GM10248 (cell line): Measurements from ENCODE around the gene BBIP1.

ENCODE experiments used
- CTCF ChIA-PET: fragments of 300-600 bp; sonication (Branson Sonifier 250); formaldehyde crosslinking; extraction: SDS; loops from one replicate; lab custom pipeline; 2021; ENCODE audit warnings: antibody characterized with exemption; lab: Yijun Ruan, JAX
- POLR2A ChIA-PET: fragments of 350-650 bp; sonication (Branson Sonifier 250); formaldehyde crosslinking; extraction: SDS; loops from one replicate; lab custom pipeline; 2020; ENCODE audit warnings: antibody characterized with exemption; lab: Yijun Ruan, JAX
- DNase-seq: peaks from one replicate; pipeline ENCODE4 v3.0.0; 2012; ENCODE audit errors: extremely low spot score
- CTCF ChIP-seq: IDR thresholded peaks from 2 replicates; pipeline ENCODE4 v1.5.1; 2012; ENCODE audit warnings: mild to moderate bottlenecking, low read depth; ENCODE audit errors: extremely low read depth, missing control alignments, control extremely low read depth

Gene BBIP1

DNA sequence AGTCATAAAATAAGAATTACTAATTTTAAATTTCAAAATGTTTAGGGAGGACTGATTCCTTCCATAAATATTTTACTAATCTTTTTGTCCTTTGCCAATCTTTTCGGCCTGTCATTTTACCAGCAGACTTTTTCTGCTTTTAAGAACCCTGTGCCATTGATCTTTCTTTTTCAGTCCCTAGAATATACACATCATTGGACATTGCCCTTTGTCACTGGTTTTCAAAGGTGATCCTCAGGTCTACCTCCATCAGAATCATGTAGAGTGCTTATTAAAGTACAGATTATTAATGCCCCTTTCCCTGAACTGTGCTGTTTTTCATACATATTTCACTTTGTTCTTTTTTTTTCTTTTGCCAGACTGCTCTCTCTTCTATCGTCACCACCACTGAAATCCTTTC is 44.2 kb upstream of the BBIP1 start:
- DNase-seq, result no peak
- no peak for TF ChIP-seq CTCF
- ChIA-PET CTCF (interaction anchor here (1.6 to 1.7 kb wide), 3 partner anchors 9 to 18 kb away, joined by 4 read pairs; no protein-coding TSS in a partner anchor), POLR2A (no interaction called here)

- no peak for DNase-seq
- CTCF ChIA-PET, result interaction anchor here (1.7 to 1.9 kb wide), 3 partner anchors 8 to 16 kb away, joined by 4 to 5 read pairs (median 4); no protein-coding TSS in a partner anchor
- TF ChIP-seq CTCF, result no peak
These were observed 43.5 kb upstream of the BBIP1 start for GRCh38 chr10:110962443-110962842.

DNA sequence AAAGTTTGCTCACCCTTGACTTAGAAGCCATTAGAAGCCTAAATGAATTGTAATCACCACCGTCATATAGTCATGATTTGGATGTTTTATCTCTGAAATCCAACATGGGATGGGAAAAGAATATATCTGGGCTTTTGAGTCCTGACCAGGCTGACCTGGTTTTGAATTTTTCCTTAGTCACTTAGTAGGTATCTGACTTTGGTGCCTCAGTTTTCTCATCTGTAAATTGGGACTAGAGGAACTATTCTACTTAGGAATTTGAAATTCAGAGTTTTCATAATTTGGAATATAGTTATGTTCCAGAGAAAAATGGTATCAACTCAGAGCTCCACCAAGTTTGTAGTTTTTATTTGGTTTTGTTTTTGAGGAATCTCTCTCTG is 41.3 kb upstream of the BBIP1 start:
- no peak for DNase-seq
- ChIA-PET POLR2A (no interaction called here), CTCF (interaction anchor here (1.1 kb wide), 1 partner anchor 214 kb away, joined by 3 read pairs; no protein-coding TSS in a partner anchor)
- no peak for TF ChIP-seq CTCF

More at GRCh38 chr10:110962443-110962842, 43.5 kb upstream of the BBIP1 start:
- POLR2A ChIA-PET, result no interaction called here

- ChIA-PET POLR2A (no interaction called here), CTCF (no interaction called here)
- no peak for DNase-seq
- no peak for TF ChIP-seq CTCF
These were observed 40.7 kb upstream of the BBIP1 start for GRCh38 chr10:110959379-110960332.

GRCh38 chr10:110957606-110958005 is 38.6 kb upstream of the BBIP1 start:
- DNase-seq, result no peak
- POLR2A ChIA-PET, result no interaction called here

DNA sequence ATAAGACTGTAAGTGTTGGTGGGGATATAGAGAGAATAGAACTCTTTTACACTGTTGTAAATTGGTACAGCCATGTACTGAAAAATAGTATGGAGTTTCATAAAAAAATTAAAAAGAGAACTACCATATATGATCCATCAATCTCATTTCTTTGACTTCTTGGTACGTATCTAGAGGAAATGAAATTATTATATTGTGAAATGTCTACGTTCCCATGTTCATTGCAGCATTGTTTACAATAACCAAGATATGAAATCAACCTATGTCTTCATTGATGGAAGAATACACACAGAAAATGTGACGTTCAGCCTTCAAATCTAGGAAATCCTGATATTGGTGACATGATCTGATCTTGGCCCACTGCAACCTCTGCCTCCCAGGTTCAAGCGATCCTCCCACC is 32.4 kb upstream of the BBIP1 start:
- CTCF ChIA-PET, result no interaction called here
- no peak for DNase-seq
- POLR2A ChIA-PET, result no interaction called here
- TF ChIP-seq CTCF, result no peak

More at GRCh38 chr10:110957606-110958005, 38.6 kb upstream of the BBIP1 start:
- CTCF ChIA-PET, result no interaction called here
- no peak for TF ChIP-seq CTCF
